DMS79 (cell line): Measurements from ENCODE around the gene CCDC183.
"Not testable (repeated sequence)": the region's sequence is repeated elsewhere in the genome, so short reads cannot be mapped to it uniquely, and the experiment has no call there.

Experiments used
- DNase-seq: peaks from one replicate; lab custom pipeline; 2025; lab: John Stamatoyannopoulos, UW

CCDC183 gene

DNA sequence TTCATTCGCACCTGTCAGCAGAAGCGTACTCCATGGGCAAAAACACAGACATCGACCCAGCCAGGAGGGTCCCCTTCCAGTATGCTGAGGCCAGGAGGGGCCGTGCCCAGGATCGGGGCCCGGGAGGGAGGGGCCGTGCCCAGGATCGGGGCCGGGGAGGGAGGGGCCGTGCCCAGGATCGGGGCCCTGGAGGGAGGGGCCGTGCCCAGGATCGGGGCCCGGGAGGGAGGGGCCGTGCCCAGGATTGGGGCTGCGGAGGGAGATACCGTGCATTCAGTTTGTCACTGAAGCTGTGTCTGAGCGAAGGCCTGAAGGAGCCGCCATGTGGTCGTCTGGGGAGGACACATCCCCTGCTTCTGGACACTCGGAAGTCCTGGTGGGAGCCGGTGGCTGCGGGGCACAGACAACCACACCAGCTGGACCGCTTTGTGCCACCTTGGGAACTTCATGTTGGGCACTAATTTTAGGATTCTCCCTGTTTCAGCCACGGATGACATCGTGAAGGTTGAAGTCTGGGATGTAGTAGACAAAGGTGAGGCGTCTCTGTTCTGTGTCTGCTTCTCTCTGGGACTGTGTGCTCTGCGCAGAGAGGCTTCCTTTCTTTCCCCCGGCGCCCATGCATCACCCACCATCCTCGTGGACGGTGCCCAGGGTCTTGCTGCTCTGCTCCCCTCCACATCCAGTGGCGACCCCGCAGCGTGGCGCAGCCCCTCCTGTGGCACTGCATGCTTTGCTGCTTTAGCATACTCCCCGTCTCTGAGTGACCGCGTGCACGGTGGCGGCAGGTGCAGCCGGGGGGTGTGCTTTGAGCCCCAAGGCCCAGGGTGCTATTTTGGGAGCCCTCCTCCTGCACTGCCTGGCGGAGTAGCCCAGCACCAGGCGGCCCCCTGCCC, 29.4 kb downstream of the CCDC183 start:
- DNase-seq, result no peak

GRCh38 chr9:136826188-136826541, 30.0 kb downstream of the CCDC183 start:
- DNase-seq, result no peak

DNA sequence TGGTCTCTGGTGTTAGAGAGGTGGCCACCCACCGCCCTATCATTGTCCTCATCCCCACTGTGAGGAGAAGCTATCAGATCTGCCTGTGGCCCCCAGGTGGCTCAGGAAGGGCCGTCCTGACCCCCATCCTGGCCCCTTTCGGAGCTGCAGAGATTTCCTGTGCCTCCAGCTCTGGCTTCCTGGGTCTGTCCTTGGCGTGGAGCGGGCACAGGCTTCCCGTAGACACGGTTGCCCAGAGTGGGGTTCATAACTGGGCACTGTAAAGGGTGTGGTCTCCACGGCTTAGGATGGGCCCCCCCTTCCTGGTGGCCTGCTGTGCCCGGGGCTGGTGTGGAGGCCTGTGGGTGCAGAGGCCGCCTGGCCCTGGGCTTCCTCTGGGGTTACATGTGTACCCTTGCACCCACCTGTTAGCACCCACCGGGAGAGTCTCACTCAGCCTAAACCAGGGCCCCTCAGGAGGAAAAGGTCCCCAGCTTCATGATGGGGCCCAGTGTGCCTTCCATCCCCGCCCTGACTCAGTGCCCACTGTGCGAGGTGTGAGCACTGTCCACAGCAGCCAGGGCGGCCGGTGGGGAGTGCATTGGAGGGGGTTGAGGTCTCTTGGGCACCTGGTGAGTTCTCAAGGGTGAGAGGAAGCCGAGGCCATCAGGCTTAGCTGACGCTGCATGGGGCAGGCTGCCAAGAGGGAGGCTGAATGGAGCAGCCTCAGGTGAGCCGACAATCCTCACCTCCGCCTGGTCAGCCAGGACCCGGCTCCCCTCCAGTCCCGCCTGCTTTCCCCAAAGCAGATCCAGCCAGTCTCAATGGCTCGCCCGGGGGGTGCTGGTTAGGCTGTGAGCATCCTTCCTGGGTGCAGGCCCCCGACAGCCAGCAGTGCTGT, 30.8 kb downstream of the CCDC183 start:
- no peak for DNase-seq

DNA sequence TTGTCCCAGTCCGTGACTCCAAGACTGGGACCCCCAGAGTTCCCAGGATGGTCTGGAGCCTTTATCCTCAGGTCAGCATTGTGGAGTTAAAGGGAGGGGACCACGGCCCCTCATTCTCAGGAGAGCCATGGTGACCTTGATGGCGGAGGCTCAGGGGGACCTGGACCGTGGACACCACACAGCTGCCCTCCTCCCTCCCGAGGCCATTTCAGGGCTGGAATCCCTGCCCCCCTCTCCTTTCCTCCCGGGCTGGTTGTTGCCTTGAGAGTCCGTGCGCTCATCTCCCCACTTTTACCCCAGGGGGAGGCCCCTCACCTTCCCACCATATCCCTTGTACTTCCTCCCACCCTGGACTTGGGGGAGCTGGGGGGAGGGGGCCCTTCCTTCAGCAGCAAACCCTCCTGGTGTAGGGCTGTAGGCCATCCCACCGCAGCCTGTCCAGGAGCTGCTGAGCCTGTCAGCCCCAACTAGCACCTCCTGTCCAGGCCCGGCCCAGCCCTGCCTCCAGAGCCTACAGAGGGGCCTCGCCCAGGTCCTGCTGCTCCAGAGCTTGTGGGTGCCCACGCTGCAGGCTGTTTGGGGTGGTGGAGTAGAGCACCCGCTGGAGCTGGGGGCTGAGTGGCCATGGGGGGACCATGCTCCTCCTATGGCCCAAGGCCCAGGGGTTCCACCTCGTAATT, 31.8 kb downstream of the CCDC183 start:
- no peak for DNase-seq

DNA sequence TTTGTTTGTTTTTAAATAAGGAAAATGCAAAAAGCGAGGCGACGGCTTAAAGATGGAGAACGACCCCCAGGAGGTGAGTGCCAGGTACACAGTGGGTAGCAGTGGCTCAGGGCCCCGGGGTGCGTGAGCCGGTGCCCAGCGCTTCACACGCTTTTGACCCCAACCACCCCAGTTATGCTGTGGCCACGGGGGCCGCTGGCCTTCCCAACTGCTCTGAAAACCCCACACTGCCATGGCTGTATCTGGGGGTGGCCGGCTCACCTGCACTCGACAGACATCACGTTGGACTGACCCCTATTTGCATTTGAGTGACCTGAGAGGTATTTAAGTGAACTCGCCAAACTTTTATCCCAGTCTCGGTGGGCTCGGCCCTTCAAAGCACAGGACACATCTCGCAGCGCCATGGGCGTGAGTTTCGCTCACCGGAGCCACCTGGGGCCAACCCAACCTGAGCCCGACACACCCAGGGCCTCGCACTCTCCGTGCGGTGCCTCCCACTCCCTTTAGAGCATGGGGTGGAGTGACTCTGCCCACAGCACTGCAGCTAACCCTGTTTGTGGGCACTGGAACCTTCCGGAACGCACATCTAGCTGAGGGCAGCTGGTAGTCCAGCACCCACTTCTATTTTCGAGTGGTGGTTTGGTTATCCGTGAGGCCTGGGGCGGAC, 32.5 kb downstream of the CCDC183 start:
- DNase-seq, result no peak

DNA sequence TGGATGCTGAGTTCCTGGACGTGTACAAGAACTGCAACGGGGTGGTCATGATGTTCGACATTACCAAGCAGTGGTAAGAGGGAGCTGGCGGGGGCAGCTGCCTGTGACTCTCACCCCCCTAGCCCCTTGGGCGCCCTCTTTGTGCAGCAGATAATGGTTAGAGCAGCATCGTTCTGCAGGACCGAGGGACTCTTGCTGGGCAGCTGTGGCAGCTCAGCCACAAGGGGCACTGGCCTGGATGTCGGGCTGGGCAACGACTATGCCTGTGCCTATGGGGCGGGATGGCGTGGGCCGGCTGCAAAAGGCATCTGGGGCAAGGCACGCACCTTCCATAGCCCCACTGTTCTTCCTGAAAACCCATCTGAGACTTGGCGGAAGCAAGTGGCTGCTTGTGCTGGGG, 33.3 kb downstream of the CCDC183 start:
- no peak for DNase-seq

- no peak for DNase-seq
These were observed 34.1 kb downstream of the CCDC183 start for GRCh38 chr9:136829981-136830885.

DNA sequence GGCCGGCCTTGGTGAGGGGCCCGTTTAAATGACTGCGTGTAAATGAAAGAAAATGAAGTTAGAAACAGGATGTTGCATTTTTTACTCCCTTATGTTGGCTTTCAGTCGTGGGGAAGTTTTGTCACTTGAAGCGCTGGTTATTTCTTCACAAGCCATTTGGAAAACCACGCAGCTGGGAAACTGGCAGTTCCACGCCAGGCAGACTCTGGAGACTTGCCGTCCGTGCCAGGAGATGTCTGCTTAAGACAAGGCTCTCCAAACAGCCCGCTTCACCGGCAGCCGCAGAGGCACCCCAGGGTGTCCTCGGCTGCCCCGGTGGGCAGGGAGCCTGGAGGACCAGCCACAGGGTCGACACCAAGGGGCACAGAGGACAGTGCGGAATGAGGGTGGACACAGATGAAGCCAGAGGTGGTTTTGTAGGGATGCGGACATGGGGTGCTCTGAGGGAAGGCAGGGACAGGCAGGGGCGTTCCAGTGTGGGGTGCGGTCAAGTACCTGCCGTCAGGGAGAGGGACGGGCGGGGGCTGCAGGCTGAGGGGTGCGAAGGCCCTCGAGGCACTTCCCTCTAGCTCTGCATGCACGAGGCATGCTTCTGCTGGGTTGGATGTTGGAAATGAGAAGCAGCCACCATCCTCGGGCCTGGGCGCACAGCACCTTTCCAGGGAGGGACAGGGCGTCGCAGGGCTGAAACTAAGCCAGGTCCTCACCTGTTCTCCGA, 35.0 kb downstream of the CCDC183 start:
- no peak for DNase-seq

DNA sequence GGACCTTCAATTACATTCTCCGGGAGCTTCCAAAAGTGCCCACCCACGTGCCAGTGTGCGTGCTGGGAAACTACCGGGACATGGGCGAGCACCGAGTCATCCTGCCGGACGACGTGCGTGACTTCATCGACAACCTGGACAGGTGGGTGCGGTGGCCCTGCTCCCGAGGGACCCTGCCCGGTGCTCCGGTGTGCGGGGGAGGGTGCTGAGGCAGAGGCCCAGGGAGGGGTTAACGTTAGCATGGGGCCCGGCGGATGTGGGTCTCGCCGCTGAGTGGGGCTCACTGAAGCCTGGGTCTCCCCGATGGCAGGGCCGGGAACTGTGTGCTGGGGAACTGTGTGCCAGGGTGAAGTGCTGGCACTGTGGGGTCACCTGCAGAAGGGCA, 35.6 kb downstream of the CCDC183 start:
- no peak for DNase-seq

- DNase-seq, result no peak
These were observed 36.4 kb downstream of the CCDC183 start for GRCh38 chr9:136832581-136832980.

- DNase-seq, result not testable (repeated sequence)
These were observed 37.4 kb downstream of the CCDC183 start for GRCh38 chr9:136833381-136834048.

DNA sequence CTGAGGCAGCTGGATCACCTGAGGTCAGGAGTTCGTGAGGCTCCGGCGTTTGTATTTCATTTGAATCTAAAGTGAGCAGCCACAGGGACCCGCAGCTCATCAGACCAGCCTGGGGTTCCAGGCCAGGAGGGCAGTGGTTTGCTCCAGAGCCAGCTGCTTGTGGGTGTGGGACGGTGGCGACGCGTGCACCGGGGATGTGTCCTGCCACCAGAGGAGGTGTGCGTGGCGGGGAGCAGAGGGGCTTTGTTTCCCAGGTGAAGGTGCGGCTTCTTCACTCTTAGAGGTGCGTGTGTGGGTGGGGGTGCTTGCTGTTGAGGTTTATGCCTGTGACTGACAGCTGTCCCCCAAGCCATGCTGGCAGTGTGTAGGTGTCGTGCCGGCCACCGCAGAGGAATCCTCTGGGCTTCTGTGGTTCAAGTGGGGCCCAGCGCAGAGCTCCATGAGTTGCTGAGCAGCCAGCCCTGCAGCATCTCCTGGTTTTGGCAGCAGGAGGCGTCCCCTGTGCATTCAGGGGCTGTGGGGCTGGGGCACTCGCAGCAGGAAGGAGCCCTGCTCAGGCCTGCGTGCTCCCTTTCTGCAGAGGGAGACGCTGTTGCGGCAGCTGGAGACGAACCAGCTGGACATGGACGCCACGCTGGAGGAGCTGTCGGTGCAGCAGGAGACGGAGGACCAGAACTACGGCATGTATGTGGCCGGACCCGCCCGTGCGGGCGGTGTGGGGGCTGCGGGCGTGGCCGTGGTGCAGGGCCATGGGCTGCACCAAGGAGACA, 39.2 kb downstream of the CCDC183 start:
- DNase-seq, result no peak

DNA sequence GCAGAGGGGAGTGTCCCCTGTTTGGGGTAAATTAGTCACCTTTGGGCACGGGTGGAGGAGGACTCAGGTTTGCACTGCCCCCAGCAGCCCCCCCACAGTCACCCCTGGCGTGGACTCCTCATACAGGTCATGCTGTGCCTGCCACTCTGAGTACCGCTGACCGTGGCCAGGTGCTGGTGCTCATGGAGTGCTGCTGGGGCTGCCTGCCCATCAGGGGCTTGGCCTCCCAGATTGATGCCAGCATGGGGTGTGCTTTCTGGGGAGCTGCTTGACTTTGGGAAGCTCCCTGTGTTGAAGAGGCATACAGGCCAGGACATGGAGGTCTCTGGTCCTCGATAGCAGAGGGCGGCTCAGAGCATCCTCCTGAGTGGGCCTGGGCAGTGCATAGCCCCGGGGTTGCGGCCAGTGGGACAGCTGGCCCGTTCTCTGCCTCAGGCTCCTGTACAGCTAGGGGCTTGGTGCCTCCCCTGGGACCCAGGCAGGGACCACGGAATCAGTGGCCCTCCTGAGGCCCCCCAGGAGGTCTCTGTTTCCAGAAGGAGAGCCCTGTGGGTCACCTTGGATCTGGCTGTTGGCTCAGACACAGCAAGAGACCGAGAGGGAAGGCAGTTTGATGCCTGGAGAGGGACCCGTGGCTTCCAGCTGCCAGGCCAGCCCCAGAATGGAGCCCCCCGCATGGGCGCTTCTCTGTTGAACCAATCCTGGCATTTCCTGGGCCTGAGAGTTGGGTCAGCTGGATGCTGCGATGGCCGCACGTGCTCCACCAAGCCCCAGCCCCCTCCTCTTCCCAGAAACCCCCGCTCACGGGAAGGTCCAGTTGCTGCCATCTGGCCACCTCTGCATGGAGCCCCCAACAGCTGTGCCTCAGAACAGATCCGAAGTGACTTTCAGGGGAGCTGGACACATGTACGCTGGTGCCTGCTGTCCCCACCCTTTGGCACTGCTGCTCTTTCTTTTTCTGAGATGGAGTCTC, 40.1 kb downstream of the CCDC183 start:
- DNase-seq, result no peak

DNA sequence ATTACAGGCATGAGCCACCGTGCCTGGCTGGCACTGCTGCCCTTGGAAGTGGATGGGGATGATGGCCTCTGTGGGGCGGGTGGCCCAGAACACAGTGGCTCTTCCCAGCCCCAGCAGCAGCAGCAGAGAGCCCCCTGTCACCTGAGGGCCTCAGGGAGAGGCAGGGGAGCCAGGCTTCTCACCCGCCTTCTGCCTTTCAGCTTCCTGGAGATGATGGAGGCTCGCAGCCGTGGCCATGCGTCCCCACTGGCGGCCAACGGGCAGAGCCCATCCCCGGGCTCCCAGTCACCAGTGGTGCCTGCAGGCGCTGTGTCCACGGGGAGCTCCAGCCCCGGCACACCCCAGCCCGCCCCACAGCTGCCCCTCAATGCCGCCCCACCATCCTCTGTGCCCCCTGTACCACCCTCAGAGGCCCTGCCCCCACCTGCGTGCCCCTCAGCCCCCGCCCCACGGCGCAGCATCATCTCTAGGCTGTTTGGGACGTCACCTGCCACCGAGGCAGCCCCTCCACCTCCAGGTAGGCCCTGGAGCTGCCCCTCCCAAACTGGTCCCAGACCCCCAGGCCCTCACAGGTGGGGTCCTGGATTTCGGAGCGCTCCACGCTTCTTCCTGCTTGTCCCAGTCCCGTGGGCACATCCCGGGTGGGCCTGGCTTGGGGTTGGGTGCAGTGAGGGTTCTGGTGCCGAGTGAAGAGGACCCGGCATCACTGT, 41.2 kb downstream of the CCDC183 start:
- no peak for DNase-seq

DNA sequence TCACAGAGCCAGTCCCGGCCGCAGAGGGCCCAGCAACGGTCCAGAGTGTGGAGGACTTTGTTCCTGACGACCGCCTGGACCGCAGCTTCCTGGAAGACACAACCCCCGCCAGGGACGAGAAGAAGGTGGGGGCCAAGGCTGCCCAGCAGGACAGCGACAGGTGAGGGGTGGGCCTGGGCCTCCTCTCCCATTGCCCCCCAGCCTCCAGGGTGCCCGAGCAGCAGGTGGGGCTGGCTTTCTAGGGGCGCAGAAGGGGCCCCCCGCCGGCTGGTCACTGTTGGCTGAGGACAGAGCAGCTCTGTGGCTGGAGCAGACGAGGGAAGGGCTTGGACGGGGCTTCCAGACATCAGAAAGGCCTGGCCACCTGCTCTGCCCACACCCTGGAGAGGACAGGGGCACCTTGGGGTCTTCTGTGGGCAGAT, 41.7 kb downstream of the CCDC183 start:
- not testable (repeated sequence) for DNase-seq

DNA sequence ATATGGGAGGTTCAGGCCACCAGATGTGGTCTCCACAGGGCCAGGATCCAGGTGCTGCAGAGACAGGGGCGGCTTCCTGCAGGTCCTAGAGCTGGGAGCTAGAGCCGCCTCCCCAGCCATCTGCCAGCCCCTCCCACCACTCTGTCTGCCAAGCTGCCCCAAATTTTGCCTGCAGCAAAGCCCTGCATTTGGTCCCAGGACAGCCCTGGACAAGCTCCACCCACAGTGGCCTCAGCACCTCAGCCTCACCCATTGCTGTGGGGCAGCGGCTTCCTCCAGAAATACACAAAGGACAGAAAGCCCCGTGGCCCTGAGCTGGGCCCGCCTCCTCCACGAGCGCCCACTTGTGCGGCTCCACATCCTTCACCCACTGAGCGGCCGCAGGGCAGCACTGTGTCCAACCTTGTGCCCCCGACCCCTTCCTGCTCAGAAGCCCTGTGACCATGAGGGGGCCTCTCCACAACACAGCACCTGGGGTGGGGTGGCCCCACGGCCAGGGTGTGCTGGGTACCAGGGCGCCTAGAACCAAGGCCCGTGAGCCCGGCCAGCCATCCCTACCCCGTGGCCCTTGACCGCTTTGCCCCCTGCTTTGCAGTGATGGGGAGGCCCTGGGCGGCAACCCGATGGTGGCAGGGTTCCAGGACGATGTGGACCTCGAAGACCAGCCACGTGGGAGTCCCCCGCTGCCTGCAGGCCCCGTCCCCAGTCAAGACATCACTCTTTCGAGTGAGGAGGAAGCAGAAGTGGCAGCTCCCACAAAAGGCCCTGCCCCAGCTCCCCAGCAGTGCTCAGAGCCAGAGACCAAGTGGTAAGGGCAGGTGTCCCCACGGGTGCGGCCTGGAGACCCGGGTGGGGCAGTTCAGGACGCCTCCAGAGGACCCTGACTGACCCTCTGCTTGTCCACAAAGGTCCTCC, 42.4 kb downstream of the CCDC183 start:
- no peak for DNase-seq
